Neural progenitor cell (in vitro differentiated cells): ENCODE measurements around the gene ARFGAP3. TPM values are rescaled to one million over a fixed set of nuclear protein-coding genes. Genes with fewer than 3 reads are reported as not detected.

Experiments used
- DNase-seq: peaks from one replicate; pipeline ENCODE4 v3.0.0-alpha.2; 2016; ENCODE audit warnings: low spot score
- H2AFZ ChIP-seq: fragments of 200-600 bp; sonication (generic); replicated peaks from 2 replicates; pipeline ENCODE4 v1.6.1; 2016; ENCODE audit warnings: antibody characterized with exemption
- H3F3A ChIP-seq: fragments of 200-600 bp; sonication (generic); 2 replicates; pipeline ENCODE4 v1.6.1; 2016; ENCODE audit warnings: antibody characterized with exemption, low read depth
- H3K27ac ChIP-seq: fragments of 200-600 bp; sonication (generic); 2 replicates; pipeline ENCODE4 v1.5.1; 2016; ENCODE audit warnings: mild to moderate bottlenecking
- H3K27me3 ChIP-seq: fragments of 200-600 bp; sonication (generic); 2 replicates; pipeline ENCODE4 v1.6.1; 2016; ENCODE audit warnings: mild to moderate bottlenecking, moderate library complexity
- H3K36me3 ChIP-seq: fragments of 200-600 bp; sonication (generic); 2 replicates; pipeline ENCODE4 v1.5.1; 2016
- H3K4me1 ChIP-seq: fragments of 200-600 bp; sonication (generic); 2 replicates; pipeline ENCODE4 v1.6.1; 2016; ENCODE audit warnings: mixed run types
- H3K4me2 ChIP-seq: fragments of 200-600 bp; sonication (generic); 2 replicates; pipeline ENCODE4 v1.6.1; 2016
- H3K4me3 ChIP-seq: fragments of 200-600 bp; sonication (generic); 2 replicates; pipeline ENCODE4 v1.5.1; 2016
- H3K79me2 ChIP-seq: fragments of 200-600 bp; sonication (generic); 2 replicates; pipeline ENCODE4 v1.6.1; 2016; ENCODE audit warnings: low read depth
- H3K9ac ChIP-seq: fragments of 200-600 bp; sonication (generic); 2 replicates; pipeline ENCODE4 v1.6.1; 2016
- H3K9me3 ChIP-seq: fragments of 200-600 bp; sonication (generic); 2 replicates; pipeline ENCODE4 v1.5.1; 2016; ENCODE audit warnings: low read depth
- H4K20me1 ChIP-seq: fragments of 200-600 bp; sonication (generic); 2 replicates; pipeline ENCODE4 v1.6.1; 2016; ENCODE audit warnings: low read depth
- H3K27ac Mint-ChIP-seq: 3 replicates; pipeline ENCODE4 v1.8.0; 2021; ENCODE audit warnings: mixed read lengths
- H3K27me3 Mint-ChIP-seq: 2 replicates; pipeline ENCODE4 v1.8.0; 2022; ENCODE audit warnings: low read depth, mild to moderate bottlenecking, inconsistent platforms, moderate library complexity, mixed read lengths; ENCODE audit not compliant: insufficient read depth
- H3K36me3 Mint-ChIP-seq: 3 replicates; pipeline ENCODE4 v1.8.0; 2021; ENCODE audit warnings: mixed read lengths
- H3K4me1 Mint-ChIP-seq: 3 replicates; pipeline ENCODE4 v1.8.0; 2021; ENCODE audit warnings: mixed read lengths
- H3K4me3 Mint-ChIP-seq: 3 replicates; pipeline ENCODE4 v1.8.0; 2021; ENCODE audit warnings: mild to moderate bottlenecking, moderate library complexity, mixed read lengths
- H3K9me3 Mint-ChIP-seq: 3 replicates; pipeline ENCODE4 v1.8.0; 2020; ENCODE audit warnings: mixed read lengths
- EZH2 ChIP-seq: fragments of 200-600 bp; sonication (generic); IDR thresholded peaks from 2 replicates; pipeline ENCODE4 v1.6.1; 2017; ENCODE audit warnings: antibody characterized with exemption, mild to moderate bottlenecking, moderate library complexity
- EZH2phosphoT487 ChIP-seq: fragments of 200-600 bp; sonication (generic); IDR thresholded peaks from 2 replicates; pipeline ENCODE4 v1.6.1; 2017; ENCODE audit warnings: antibody characterized with exemption
- total RNA-seq: library from RNA; depleted of rRNA; stranded (reverse); fragments of >200 nt; gene quantifications from 2 replicates; pipeline ENCODE4 v1.2.3, GENCODE V29; 2015; ENCODE audit warnings: low replicate concordance
- TF ChIP-seq, protein P1 (sequence below): fragments of 200-600 bp; sonication (generic); IDR thresholded peaks from 2 replicates; pipeline ENCODE4 v1.5.1; 2017; ENCODE audit warnings: antibody characterized with exemption, mild to moderate bottlenecking

Gene ARFGAP3
- total RNA-seq, 1 donor from 2014 or later: 53.9 TPM

DNA sequence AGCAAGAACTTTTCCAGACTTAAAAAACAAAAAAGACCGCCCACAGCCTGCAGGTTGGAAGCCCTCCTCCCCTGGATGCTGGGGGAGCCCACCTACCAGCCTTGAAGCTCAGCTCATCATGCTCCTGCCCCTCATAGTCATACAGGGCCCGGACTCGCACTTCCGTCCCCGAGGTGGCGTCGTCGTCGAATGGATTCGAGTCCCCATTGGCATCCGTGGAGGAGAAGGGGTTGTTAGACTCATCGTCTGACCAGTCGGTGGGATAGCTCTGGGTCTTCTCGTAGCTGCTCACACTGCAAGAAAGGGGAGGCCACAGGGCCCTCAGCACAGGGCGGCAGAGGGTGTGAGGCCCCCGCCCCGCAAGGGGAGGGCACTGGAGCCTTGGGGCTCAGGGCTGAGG lies 19.0 kb upstream of the ARFGAP3 start:
- Mint-ChIP-seq H3K27me3 (peaks cover 2% of the 10 kb centered on the region), H3K9me3 (no peaks in the 10 kb centered on the region), H3K27ac (no peak overlapping the region), H3K4me1 (peaks cover 4% of the 10 kb centered on the region), H3K36me3 (peaks cover 8% of the 10 kb centered on the region), H3K4me3 (no peak overlapping the region)
- H3K4me1 ChIP-seq: no peaks in the 10 kb centered on the region
- no peak overlapping the region for H3K27ac ChIP-seq
- DNase-seq: no peak
- H3K79me2 ChIP-seq: no peaks in the 10 kb centered on the region
- no peaks in the 10 kb centered on the region for H3K27me3 ChIP-seq
- H3K4me2 ChIP-seq: no peak overlapping the region
- no peak overlapping the region for H3K4me3 ChIP-seq
- no peak for TF ChIP-seq EZH2phosphoT487
- no peak overlapping the region for H3K9ac ChIP-seq
- peaks cover 3% of the 10 kb centered on the region for H4K20me1 ChIP-seq
- no peaks in the 10 kb centered on the region for H3K36me3 ChIP-seq
- H3F3A ChIP-seq: no peaks in the 10 kb centered on the region
- no peak overlapping the region for H2AFZ ChIP-seq
- H3K9me3 ChIP-seq: no peaks in the 10 kb centered on the region

DNA sequence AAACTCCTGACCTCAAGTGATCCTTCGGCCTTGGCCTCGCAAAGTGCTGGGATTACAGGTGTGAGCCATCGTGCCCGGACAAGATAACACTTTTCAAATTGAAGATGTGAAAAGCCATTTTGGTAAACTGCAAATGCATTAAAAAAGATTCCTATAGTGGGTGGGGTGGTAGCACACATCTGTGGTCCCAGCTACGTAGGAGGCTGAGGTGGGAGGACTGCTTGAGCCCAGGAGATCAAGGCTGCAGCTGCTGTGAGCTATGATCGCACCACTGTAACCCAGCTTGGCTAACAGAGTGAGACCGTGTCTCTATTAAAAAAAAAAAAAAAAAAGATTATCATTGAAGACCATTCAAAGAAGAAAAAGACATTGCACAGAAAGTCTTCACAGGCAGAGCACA lies 16.9 kb upstream of the ARFGAP3 start:
- Histone ChIP-seq H3K4me1 (no peaks in the 10 kb centered on the region), H3K27ac (no peak overlapping the region), H3K9ac (no peak overlapping the region), H3K79me2 (no peaks in the 10 kb centered on the region), H3F3A (no peaks in the 10 kb centered on the region), H3K36me3 (no peaks in the 10 kb centered on the region), H4K20me1 (no peaks in the 10 kb centered on the region), H3K4me2 (no peak overlapping the region), H3K4me3 (no peak overlapping the region), H3K9me3 (no peaks in the 10 kb centered on the region), H2AFZ (no peak overlapping the region), H3K27me3 (no peaks in the 10 kb centered on the region)
- Mint-ChIP-seq H3K27ac (no peak overlapping the region), H3K9me3 (no peaks in the 10 kb centered on the region), H3K4me3 (no peak overlapping the region), H3K27me3 (peaks cover 2% of the 10 kb centered on the region), H3K36me3 (peaks cover 8% of the 10 kb centered on the region), H3K4me1 (no peaks in the 10 kb centered on the region)
- TF ChIP-seq, protein P1, sequence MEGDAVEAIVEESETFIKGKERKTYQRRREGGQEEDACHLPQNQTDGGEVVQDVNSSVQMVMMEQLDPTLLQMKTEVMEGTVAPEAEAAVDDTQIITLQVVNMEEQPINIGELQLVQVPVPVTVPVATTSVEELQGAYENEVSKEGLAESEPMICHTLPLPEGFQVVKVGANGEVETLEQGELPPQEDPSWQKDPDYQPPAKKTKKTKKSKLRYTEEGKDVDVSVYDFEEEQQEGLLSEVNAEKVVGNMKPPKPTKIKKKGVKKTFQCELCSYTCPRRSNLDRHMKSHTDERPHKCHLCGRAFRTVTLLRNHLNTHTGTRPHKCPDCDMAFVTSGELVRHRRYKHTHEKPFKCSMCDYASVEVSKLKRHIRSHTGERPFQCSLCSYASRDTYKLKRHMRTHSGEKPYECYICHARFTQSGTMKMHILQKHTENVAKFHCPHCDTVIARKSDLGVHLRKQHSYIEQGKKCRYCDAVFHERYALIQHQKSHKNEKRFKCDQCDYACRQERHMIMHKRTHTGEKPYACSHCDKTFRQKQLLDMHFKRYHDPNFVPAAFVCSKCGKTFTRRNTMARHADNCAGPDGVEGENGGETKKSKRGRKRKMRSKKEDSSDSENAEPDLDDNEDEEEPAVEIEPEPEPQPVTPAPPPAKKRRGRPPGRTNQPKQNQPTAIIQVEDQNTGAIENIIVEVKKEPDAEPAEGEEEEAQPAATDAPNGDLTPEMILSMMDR: no peak
- TF ChIP-seq EZH2phosphoT487 (no peak), EZH2 (no peak)
- no peak for DNase-seq

GRCh38 chr22:42873356-42873755 lies 16.3 kb upstream of the ARFGAP3 start:
- no peaks in the 10 kb centered on the region for H3K36me3 ChIP-seq
- no peaks in the 10 kb centered on the region for H3K9me3 Mint-ChIP-seq
- no peaks in the 10 kb centered on the region for H3K27me3 ChIP-seq
- no peak for DNase-seq
- no peak overlapping the region for H3K4me3 ChIP-seq
- no peak for TF ChIP-seq EZH2
- TF ChIP-seq, protein P1: no peak
- no peaks in the 10 kb centered on the region for H3F3A ChIP-seq
- no peak overlapping the region for H2AFZ ChIP-seq
- no peaks in the 10 kb centered on the region for H3K79me2 ChIP-seq
- no peaks in the 10 kb centered on the region for H3K9me3 ChIP-seq
- H3K36me3 Mint-ChIP-seq: peaks cover 8% of the 10 kb centered on the region
- H4K20me1 ChIP-seq: no peaks in the 10 kb centered on the region
- no peak overlapping the region for H3K9ac ChIP-seq
- H3K4me1 ChIP-seq: no peaks in the 10 kb centered on the region
- H3K27me3 Mint-ChIP-seq: peaks cover 2% of the 10 kb centered on the region
- H3K27ac Mint-ChIP-seq: no peak overlapping the region
- H3K4me3 Mint-ChIP-seq: no peak overlapping the region
- no peak overlapping the region for H3K4me2 ChIP-seq
- no peak overlapping the region for H3K27ac ChIP-seq
- H3K4me1 Mint-ChIP-seq: no peaks in the 10 kb centered on the region

- peaks cover 2% of the 10 kb centered on the region for H3K27me3 Mint-ChIP-seq
- Histone ChIP-seq H3K4me1 (no peaks in the 10 kb centered on the region), H3K9me3 (no peaks in the 10 kb centered on the region), H2AFZ (no peak overlapping the region), H4K20me1 (no peaks in the 10 kb centered on the region), H3K27me3 (no peaks in the 10 kb centered on the region), H3K4me2 (no peak overlapping the region), H3K79me2 (no peaks in the 10 kb centered on the region), H3K9ac (no peak overlapping the region), H3K36me3 (no peaks in the 10 kb centered on the region), H3K4me3 (no peak overlapping the region), H3F3A (no peaks in the 10 kb centered on the region), H3K27ac (no peak overlapping the region)
- peaks cover 8% of the 10 kb centered on the region for H3K36me3 Mint-ChIP-seq
- no peaks in the 10 kb centered on the region for H3K4me1 Mint-ChIP-seq
- H3K27ac Mint-ChIP-seq: no peak overlapping the region
- no peak overlapping the region for H3K4me3 Mint-ChIP-seq
- no peaks in the 10 kb centered on the region for H3K9me3 Mint-ChIP-seq
- no peak for DNase-seq
- TF ChIP-seq EZH2phosphoT487: no peak
- no peak for TF ChIP-seq EZH2
- TF ChIP-seq, protein P1: no peak
Measured at GRCh38 chr22:42872821-42873220, 15.7 kb upstream of the ARFGAP3 start.
